ENCODE data around the gene PDSS2.
"Not testable (repeated sequence)": the region's sequence is repeated elsewhere in the genome, so short reads cannot be mapped to it uniquely, and the experiment has no call there.

The PDSS2 gene

DNA sequence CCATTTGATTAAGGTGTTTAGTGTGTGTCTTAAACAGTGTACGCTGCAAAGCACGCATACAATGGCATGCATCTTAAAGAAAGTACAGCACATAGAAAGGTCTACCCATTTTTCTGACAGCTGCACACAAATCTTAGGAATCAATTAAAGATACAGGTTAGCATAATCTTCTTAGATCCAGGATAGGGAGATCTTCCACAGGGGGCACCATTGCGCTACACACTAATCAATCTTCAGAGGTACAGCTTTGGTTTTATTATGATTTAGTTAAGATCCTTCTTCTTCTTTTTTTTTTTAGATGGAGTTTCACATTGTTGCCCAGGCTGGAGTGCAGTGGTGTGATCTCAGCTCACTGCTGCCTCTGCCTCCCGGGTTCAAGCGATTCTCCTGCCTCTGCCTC lies 280.4 kb downstream of the PDSS2 start:
- TF ChIP-seq, protein P1, sequence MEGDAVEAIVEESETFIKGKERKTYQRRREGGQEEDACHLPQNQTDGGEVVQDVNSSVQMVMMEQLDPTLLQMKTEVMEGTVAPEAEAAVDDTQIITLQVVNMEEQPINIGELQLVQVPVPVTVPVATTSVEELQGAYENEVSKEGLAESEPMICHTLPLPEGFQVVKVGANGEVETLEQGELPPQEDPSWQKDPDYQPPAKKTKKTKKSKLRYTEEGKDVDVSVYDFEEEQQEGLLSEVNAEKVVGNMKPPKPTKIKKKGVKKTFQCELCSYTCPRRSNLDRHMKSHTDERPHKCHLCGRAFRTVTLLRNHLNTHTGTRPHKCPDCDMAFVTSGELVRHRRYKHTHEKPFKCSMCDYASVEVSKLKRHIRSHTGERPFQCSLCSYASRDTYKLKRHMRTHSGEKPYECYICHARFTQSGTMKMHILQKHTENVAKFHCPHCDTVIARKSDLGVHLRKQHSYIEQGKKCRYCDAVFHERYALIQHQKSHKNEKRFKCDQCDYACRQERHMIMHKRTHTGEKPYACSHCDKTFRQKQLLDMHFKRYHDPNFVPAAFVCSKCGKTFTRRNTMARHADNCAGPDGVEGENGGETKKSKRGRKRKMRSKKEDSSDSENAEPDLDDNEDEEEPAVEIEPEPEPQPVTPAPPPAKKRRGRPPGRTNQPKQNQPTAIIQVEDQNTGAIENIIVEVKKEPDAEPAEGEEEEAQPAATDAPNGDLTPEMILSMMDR (conservative IDR thresholded peaks at IDR 0.05; ENCODE audit: low read length), result peak; percentile 56
- TF ChIP-seq EZH2phosphoT487 (IDR thresholded peaks at IDR 0.05; ENCODE audit: borderline replicate concordance), result no peak
- H3K4me3 ChIP-seq (ENCODE audit: low read length, poor library complexity, severe bottlenecking), result no peak overlapping the region
- no peak overlapping the region for H3K4me2 ChIP-seq (ENCODE audit: low read depth, low read length, poor library complexity, severe bottlenecking)
- H3K9ac ChIP-seq (ENCODE audit: low read depth, low read length, poor library complexity, severe bottlenecking), result no peak overlapping the region
- no peaks in the 10 kb centered on the region for H3K9me3 ChIP-seq (ENCODE audit: insufficient read depth, low read depth, low read length)
- H2AFZ ChIP-seq (ENCODE audit: low read length), result no peak overlapping the region
- no peaks in the 10 kb centered on the region for H3K36me3 ChIP-seq (ENCODE audit: insufficient read depth, low read length)
- H3K27me3 ChIP-seq (ENCODE audit: insufficient read depth, low read length, poor library complexity, severe bottlenecking), result no peaks in the 10 kb centered on the region
- no peaks in the 10 kb centered on the region for H3K79me2 ChIP-seq (ENCODE audit: insufficient read depth, low read length)
- H3K4me1 ChIP-seq (ENCODE audit: insufficient read depth, low read length, poor library complexity, severe bottlenecking), result no peaks in the 10 kb centered on the region
- no peaks in the 10 kb centered on the region for H3F3A ChIP-seq (ENCODE audit: low read depth)
- H4K20me1 ChIP-seq (ENCODE audit: insufficient read depth, low read length, poor library complexity, severe bottlenecking), result no peaks in the 10 kb centered on the region
- no peaks in the 10 kb centered on the region for H3K9me2 ChIP-seq (replicated peaks; ENCODE audit: low read depth, low read length)

DNA sequence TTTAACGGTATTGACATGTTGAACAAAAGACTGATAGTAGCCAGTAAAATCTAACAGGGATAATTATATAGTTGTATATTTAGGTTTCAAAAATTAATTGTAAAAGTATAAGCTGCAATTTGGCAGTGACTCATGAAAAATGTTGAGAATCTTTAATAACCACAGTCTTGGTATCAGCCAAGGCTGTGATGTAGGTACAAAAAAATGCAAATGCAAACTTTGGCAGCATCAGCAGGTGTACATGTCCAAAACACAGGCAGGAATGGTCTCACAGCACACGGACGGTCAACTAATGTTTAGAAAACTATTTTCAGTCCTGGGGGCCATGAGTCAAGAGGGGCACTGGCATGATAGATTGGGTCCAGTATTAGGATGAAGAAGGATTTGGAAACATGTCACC lies 285.6 kb downstream of the PDSS2 start:
- no peak overlapping the region for H3K4me3 ChIP-seq (ENCODE audit: low read length, poor library complexity, severe bottlenecking)
- H3K27me3 ChIP-seq (ENCODE audit: insufficient read depth, low read length, poor library complexity, severe bottlenecking), result no peaks in the 10 kb centered on the region
- no peaks in the 10 kb centered on the region for H3F3A ChIP-seq (ENCODE audit: low read depth)
- H4K20me1 ChIP-seq (ENCODE audit: insufficient read depth, low read length, poor library complexity, severe bottlenecking), result no peaks in the 10 kb centered on the region
- H3K79me2 ChIP-seq (ENCODE audit: insufficient read depth, low read length), result no peaks in the 10 kb centered on the region
- no peak overlapping the region for H2AFZ ChIP-seq (ENCODE audit: low read length)
- no peaks in the 10 kb centered on the region for H3K9me2 ChIP-seq (replicated peaks; ENCODE audit: low read depth, low read length)
- no peaks in the 10 kb centered on the region for H3K36me3 ChIP-seq (ENCODE audit: insufficient read depth, low read length)
- H3K9ac ChIP-seq (ENCODE audit: low read depth, low read length, poor library complexity, severe bottlenecking), result no peak overlapping the region
- TF ChIP-seq, protein P1 (conservative IDR thresholded peaks at IDR 0.05; ENCODE audit: low read length), result no peak
- TF ChIP-seq EZH2phosphoT487 (IDR thresholded peaks at IDR 0.05; ENCODE audit: borderline replicate concordance), result no peak
- no peaks in the 10 kb centered on the region for H3K9me3 ChIP-seq (ENCODE audit: insufficient read depth, low read depth, low read length)
- no peak overlapping the region for H3K4me2 ChIP-seq (ENCODE audit: low read depth, low read length, poor library complexity, severe bottlenecking)
- no peaks in the 10 kb centered on the region for H3K4me1 ChIP-seq (ENCODE audit: insufficient read depth, low read length, poor library complexity, severe bottlenecking)

DNA sequence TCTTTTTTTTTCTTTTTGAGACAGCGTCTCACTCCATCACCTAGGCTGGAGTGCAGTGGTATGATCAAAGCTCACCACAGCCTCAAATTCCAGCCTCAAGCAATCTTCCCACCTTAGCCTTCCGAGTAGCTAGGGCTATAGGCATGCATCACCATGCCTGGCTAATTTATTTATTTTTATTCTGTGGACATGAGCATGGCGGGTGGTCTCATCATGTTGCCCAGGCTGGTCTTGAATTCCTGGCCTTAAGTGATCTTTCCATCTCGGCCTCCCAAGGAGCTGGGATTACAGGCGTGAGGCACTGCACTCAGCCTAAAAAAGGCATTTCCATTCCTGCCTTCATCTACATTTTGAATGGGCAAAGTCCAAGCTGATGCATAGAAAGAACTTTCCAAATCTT lies 287.9 kb downstream of the PDSS2 start:
- no peaks in the 10 kb centered on the region for H4K20me1 ChIP-seq (ENCODE audit: insufficient read depth, low read length, poor library complexity, severe bottlenecking)
- H3K4me2 ChIP-seq (ENCODE audit: low read depth, low read length, poor library complexity, severe bottlenecking), result no peak overlapping the region
- H3K4me3 ChIP-seq (ENCODE audit: low read length, poor library complexity, severe bottlenecking), result no peak overlapping the region
- H3K36me3 ChIP-seq (ENCODE audit: insufficient read depth, low read length), result no peaks in the 10 kb centered on the region
- H3K4me1 ChIP-seq (ENCODE audit: insufficient read depth, low read length, poor library complexity, severe bottlenecking), result no peaks in the 10 kb centered on the region
- no peaks in the 10 kb centered on the region for H3K79me2 ChIP-seq (ENCODE audit: insufficient read depth, low read length)
- no peak for TF ChIP-seq EZH2phosphoT487 (IDR thresholded peaks at IDR 0.05; ENCODE audit: borderline replicate concordance)
- H3K27me3 ChIP-seq (ENCODE audit: insufficient read depth, low read length, poor library complexity, severe bottlenecking), result no peaks in the 10 kb centered on the region
- H3F3A ChIP-seq (ENCODE audit: low read depth), result no peaks in the 10 kb centered on the region
- no peak overlapping the region for H3K9ac ChIP-seq (ENCODE audit: low read depth, low read length, poor library complexity, severe bottlenecking)
- H3K9me2 ChIP-seq (replicated peaks; ENCODE audit: low read depth, low read length), result no peaks in the 10 kb centered on the region
- H3K9me3 ChIP-seq (ENCODE audit: insufficient read depth, low read depth, low read length), result no peaks in the 10 kb centered on the region
- H2AFZ ChIP-seq (ENCODE audit: low read length), result no peak overlapping the region

DNA sequence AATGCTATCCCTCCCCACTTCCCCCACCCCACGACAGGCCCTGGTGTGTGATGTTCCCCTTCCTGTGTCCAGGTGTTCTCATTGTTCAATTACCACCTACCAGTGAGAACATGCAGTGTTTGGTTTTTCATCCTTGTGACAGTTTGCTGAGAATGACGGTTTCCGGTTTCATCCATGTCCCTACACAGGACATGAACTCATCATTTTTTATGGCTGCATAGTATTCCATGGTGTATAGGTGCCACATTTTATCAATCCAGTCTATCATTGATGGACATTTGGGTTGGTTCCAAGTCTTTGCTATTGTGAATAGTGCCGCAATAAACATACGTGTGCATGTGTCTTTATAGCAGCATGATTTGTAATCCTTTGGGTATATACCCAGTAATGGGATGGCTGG lies 295.1 kb downstream of the PDSS2 start:
- H3K9me3 ChIP-seq (ENCODE audit: insufficient read depth, low read depth, low read length); H3K36me3 ChIP-seq (ENCODE audit: insufficient read depth, low read length); H3F3A ChIP-seq (ENCODE audit: low read depth); H2AFZ ChIP-seq (ENCODE audit: low read length); H3K4me3 ChIP-seq (ENCODE audit: low read length, poor library complexity, severe bottlenecking); H3K9me2 ChIP-seq (replicated peaks; ENCODE audit: low read depth, low read length); H3K79me2 ChIP-seq (ENCODE audit: insufficient read depth, low read length); H3K4me1 ChIP-seq (ENCODE audit: insufficient read depth, low read length, poor library complexity, severe bottlenecking); H4K20me1 ChIP-seq (ENCODE audit: insufficient read depth, low read length, poor library complexity, severe bottlenecking); H3K27me3 ChIP-seq (ENCODE audit: insufficient read depth, low read length, poor library complexity, severe bottlenecking); H3K4me2 ChIP-seq (ENCODE audit: low read depth, low read length, poor library complexity, severe bottlenecking); H3K9ac ChIP-seq (ENCODE audit: low read depth, low read length, poor library complexity, severe bottlenecking): not testable (repeated sequence)
